Measurements from ENCODE around the gene ST14. TPM values are rescaled to one million over a fixed set of nuclear protein-coding genes. Genes with fewer than 3 reads are reported as not detected.

The ST14 gene
- total and polyA plus RNA-seq, 10 of the 15 experiments (the other 5 are each of a cell fraction or from before 2014, with no cell fraction given): 0.02 to 3.9 (median 0.73) TPM; not detected in 2

DNA sequence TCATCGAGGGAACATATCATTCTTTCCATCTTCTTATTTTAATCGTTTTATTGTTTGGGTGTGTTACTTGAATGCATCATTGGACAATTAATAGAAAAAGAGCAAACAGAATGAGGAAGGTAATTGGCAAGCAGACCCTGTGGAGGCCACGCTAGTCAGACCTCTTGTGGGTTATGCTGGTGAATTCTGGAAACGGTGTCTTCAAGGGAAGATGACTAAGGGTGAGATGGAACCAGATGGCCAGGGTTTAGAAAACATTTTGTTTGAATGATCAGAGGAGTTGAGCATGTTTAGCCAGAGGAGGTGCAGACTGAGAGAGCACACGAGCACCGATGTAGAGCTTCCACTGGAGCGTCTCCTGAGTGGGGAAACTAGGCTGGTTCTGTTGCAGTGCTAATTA lies 8.5 kb downstream of the ST14 start:
- CTCF ChIA-PET: interaction anchor here (1.6 kb wide), 1 partner anchor 10 kb away, joined by 6 read pairs; no protein-coding TSS in a partner anchor
- DNase-seq (ENCODE audit: low read depth, low spot score): no peak
- no peak for ATAC-seq
- no peak overlapping the region for H3K9ac ChIP-seq (ENCODE audit: control insufficient read depth, insufficient read depth, low read length)
- TF ChIP-seq HCFC1 (IDR thresholded peaks at IDR 0.05; ENCODE audit: low read length) (no peak), GATAD2B (conservative IDR thresholded peaks at IDR 0.05; ENCODE audit: low read depth) (no peak)
- in situ Hi-C loops (cut with MboI) (no loop called here), intact Hi-C loops (cut with micrococcal nuclease; ENCODE audit: unreplicated experiment) (no loop called here)
- 38% methylated on average over 7 of the region's 7 CpGs for WGBS (ENCODE audit: insufficient coverage, insufficient replicate concordance, low lambda C conversion rate, missing lambda C conversion rate)
- H3K4me1 ChIP-seq (ENCODE audit: control insufficient read depth, insufficient read depth, low read length): no peaks in the 10 kb centered on the region
- no peak overlapping the region for H3K4me3 ChIP-seq
- no peak overlapping the region for H3K4me2 ChIP-seq (ENCODE audit: control insufficient read depth, insufficient read depth)
- no peaks in the 10 kb centered on the region for H4K20me1 ChIP-seq (ENCODE audit: control insufficient read depth, insufficient read depth)
- no peak for FAIRE-seq
- POLR2A ChIA-PET: interaction anchor here (2.1 kb wide), 1 partner anchor 11 kb away, joined by 6 read pairs; no protein-coding TSS in a partner anchor
- H3K9me3 ChIP-seq (replicated peaks; ENCODE audit: control insufficient read depth, insufficient read depth, low read length): no peaks in the 10 kb centered on the region
- peaks cover 0 to 2% of the 10 kb centered on the region in 2 experiments; a peak in 2 of 4 replicates for H3K27me3 ChIP-seq (replicated peaks in 1 of 2; ENCODE audit: control insufficient read depth in 2 of 2, insufficient read depth in 2 of 2, low read length in 1 of 2)
- H3K27ac ChIP-seq (ENCODE audit: control insufficient read depth, insufficient read depth): no peak overlapping the region
- SMC1A ChIA-PET (ENCODE audit: uncharacterized antibody, unreplicated experiment): interaction anchor here (0.5 to 4.6 kb wide), 4 partner anchors 10 to 363 kb away, joined by 3 to 21 read pairs (median 4); no protein-coding TSS in a partner anchor
- BruUV-seq (replicated peaks): no TSS peak
- no peaks in the 10 kb centered on the region for H3K79me2 ChIP-seq (ENCODE audit: control insufficient read depth, insufficient read depth, low read length)
- H3K36me3 ChIP-seq (ENCODE audit: control insufficient read depth in 2 of 2, insufficient read depth in 2 of 2, low read length in 1 of 2): no peaks in the 10 kb centered on the region
- RAD21 ChIA-PET (ENCODE audit: unreplicated experiment): no interaction called here
- no peak overlapping the region for H2AFZ ChIP-seq (ENCODE audit: control insufficient read depth, low read depth, low read length)

GRCh38 chr11:130170345-130170744 lies 10.8 kb downstream of the ST14 start:
- no peak for TF ChIP-seq ZSCAN29 (IDR thresholded peaks at IDR 0.05)
- no peaks in the 10 kb centered on the region for H4K20me1 ChIP-seq (ENCODE audit: control insufficient read depth, insufficient read depth)
- H3K4me3 ChIP-seq: no peak overlapping the region
- no peak overlapping the region for H3K9ac ChIP-seq (ENCODE audit: control insufficient read depth, insufficient read depth, low read length)
- H3K9me3 ChIP-seq (replicated peaks; ENCODE audit: control insufficient read depth, insufficient read depth, low read length): no peaks in the 10 kb centered on the region; the same call in 2 of the 3 replicates
- SMC1A ChIA-PET (ENCODE audit: uncharacterized antibody, unreplicated experiment): no interaction called here
- H3K27me3 ChIP-seq (replicated peaks in 1 of 2; ENCODE audit: control insufficient read depth in 2 of 2, insufficient read depth in 2 of 2, low read length in 1 of 2): peaks cover 0 to 2% of the 10 kb centered on the region in 2 experiments; a peak in 1 of 4 replicates
- no TSS peak for BruUV-seq (replicated peaks)
- FAIRE-seq: no peak
- no peak overlapping the region for H3K4me2 ChIP-seq (ENCODE audit: control insufficient read depth, insufficient read depth)
- H2AFZ ChIP-seq (ENCODE audit: control insufficient read depth, low read depth, low read length): no peak overlapping the region
- H3K36me3 ChIP-seq (ENCODE audit: control insufficient read depth in 2 of 2, insufficient read depth in 2 of 2, low read length in 1 of 2): no peaks in the 10 kb centered on the region
- ATAC-seq: no peak
- CTCF ChIA-PET: no interaction called here
- no peak for DNase-seq (ENCODE audit: low read depth, low spot score)
- intact Hi-C loops (cut with micrococcal nuclease; ENCODE audit: unreplicated experiment): no loop called here
- H3K27ac ChIP-seq (ENCODE audit: control insufficient read depth, insufficient read depth): no peak overlapping the region
- RAD21 ChIA-PET (ENCODE audit: unreplicated experiment): no interaction called here
- no peaks in the 10 kb centered on the region for H3K79me2 ChIP-seq (ENCODE audit: control insufficient read depth, insufficient read depth, low read length)
- POLR2A ChIA-PET: no interaction called here
- WGBS (ENCODE audit: insufficient coverage, insufficient replicate concordance, low lambda C conversion rate, missing lambda C conversion rate): 30% methylated on average over 8 of the region's 8 CpGs
- no peaks in the 10 kb centered on the region for H3K4me1 ChIP-seq (ENCODE audit: control insufficient read depth, insufficient read depth, low read length)
- in situ Hi-C loops (cut with MboI): no loop called here

Measured in GM12878 (cell line).